DMS 273 (cell line): ENCODE results near the gene STPG3.
A peak's percentile ranks its signal among the peaks of the same experiment; 100 is the strongest.

Experiments
- DNase-seq: peaks from one replicate; lab custom pipeline; 2025; ENCODE audit not compliant: unreplicated experiment; lab: John Stamatoyannopoulos, UW

Gene STPG3

GRCh38 chr9:137221506-137222111 is 29.5 kb upstream of the STPG3 start:
- no peak for DNase-seq

GRCh38 chr9:137222190-137223077 is 28.7 kb upstream of the STPG3 start, which contains the start of gene RNF208:
RNF208 (minus strand) TSS chr9:137222240; CDS start chr9:137221212, 1,028 bp downstream.
- no peak for DNase-seq

- DNase-seq, result peak; percentile 98
Observed at GRCh38 chr9:137223078-137223970, 27.8 kb upstream of the STPG3 start.

GRCh38 chr9:137224830-137225694 is 26.0 kb upstream of the STPG3 start, which contains the start of gene CYSRT1:
CYSRT1 (plus strand) TSS chr9:137225174; CDS start chr9:137225622, 448 bp downstream.
- no peak for DNase-seq

- DNase-seq, result no peak
Observed at GRCh38 chr9:137225699-137226331, 25.3 kb upstream of the STPG3 start.

GRCh38 chr9:137226338-137227053 is 24.6 kb upstream of the STPG3 start:
- DNase-seq, result no peak

GRCh38 chr9:137227054-137227852 is 23.8 kb upstream of the STPG3 start, which contains the start of gene RNF224:
RNF224 (plus strand) TSS chr9:137227502; CDS start chr9:137228336, 834 bp downstream.
- peak; percentile 89 for DNase-seq

GRCh38 chr9:137227853-137228505 is 23.1 kb upstream of the STPG3 start:
- no peak for DNase-seq

GRCh38 chr9:137228506-137228967 is 22.5 kb upstream of the STPG3 start:
- no peak for DNase-seq

- no peak for DNase-seq
Observed at GRCh38 chr9:137228968-137229896, 21.9 kb upstream of the STPG3 start.

- DNase-seq, result no peak
Observed at GRCh38 chr9:137229903-137230704, 21.0 kb upstream of the STPG3 start.

- DNase-seq, result no peak
Observed at GRCh38 chr9:137230705-137231371, 20.2 kb upstream of the STPG3 start, which contains the start of gene SLC34A3. SLC34A3 (plus strand) TSS chr9:137230901; CDS start chr9:137231703, 802 bp downstream.

- no peak for DNase-seq
Observed at GRCh38 chr9:137231372-137232039, 19.6 kb upstream of the STPG3 start.

- DNase-seq, result no peak
Observed at GRCh38 chr9:137232101-137232500, 19.0 kb upstream of the STPG3 start.
